IMR-90 (cell line): Measurements from ENCODE around the gene CUBN.

Experiments
- CEBPB ChIP-seq: IDR thresholded peaks from 2 replicates; pipeline ENCODE4 v1.6.1; 2012; ENCODE audit warnings: low read depth, low read length, improper control_type of control experiment
- MAZ ChIP-seq: IDR thresholded peaks from 2 replicates; pipeline ENCODE4 v1.6.1; 2012; ENCODE audit warnings: low read depth, mild to moderate bottlenecking, low read length, improper control_type of control experiment, moderate library complexity, borderline replicate concordance
- POLR2A ChIP-seq: IDR thresholded peaks from 2 replicates; pipeline ENCODE4 v1.6.1; 2012; ENCODE audit warnings: mild to moderate bottlenecking, low read depth, low read length
- RAD21 ChIP-seq: IDR thresholded peaks from 2 replicates; pipeline ENCODE4 v1.6.1; 2012; ENCODE audit warnings: low read length, improper control_type of control experiment
- RCOR1 ChIP-seq: IDR thresholded peaks from 2 replicates; pipeline ENCODE4 v1.6.1; 2012; ENCODE audit warnings: mild to moderate bottlenecking, low read length, improper control_type of control experiment; ENCODE audit not compliant: insufficient replicate concordance
- RFX5 ChIP-seq: IDR thresholded peaks from 2 replicates; pipeline ENCODE4 v1.8.0; 2012; ENCODE audit warnings: low read depth, mild to moderate bottlenecking, low read length, moderate library complexity
- SMC3 ChIP-seq: fragments of 150-350 bp; IDR thresholded peaks from 2 replicates; pipeline ENCODE4 v1.6.1; 2016; ENCODE audit warnings: low read depth, mild to moderate bottlenecking, antibody characterized with exemption, low read length, moderate library complexity
- TF ChIP-seq, protein P1 (sequence below): conservative IDR thresholded peaks from 2 replicates; pipeline ENCODE4 v1.5.1; 2012; ENCODE audit warnings: mild to moderate bottlenecking, low read depth, low read length, improper control_type of control experiment
- TF ChIP-seq, protein P2 (sequence below): fragments of 150-350 bp; IDR thresholded peaks from 2 replicates; pipeline ENCODE4 v1.6.1; 2016; ENCODE audit warnings: low read depth, mild to moderate bottlenecking, low read length, moderate library complexity, borderline replicate concordance

DNA sequence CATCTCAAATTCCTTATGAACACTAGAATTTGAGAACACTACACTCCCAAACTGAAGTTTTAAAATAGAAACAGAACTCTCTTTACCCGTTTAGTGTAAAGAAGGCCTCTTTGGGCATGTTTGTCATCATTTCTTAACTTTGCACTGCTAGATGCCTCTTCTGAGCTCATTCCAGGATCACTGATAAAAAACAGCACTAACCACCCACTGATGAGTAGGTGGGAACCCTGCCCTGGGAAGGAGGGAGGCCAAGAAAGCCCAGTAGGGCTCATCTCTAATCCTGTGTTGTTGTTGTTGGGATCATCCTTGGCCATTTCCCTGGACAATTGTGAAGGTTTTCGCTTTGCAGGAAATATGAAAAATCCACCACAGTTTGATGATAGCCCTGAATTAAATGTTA lies 68.2 kb downstream of the CUBN start:
- TF ChIP-seq RFX5 (no peak), RCOR1 (no peak), CEBPB (no peak), POLR2A (no peak), MAZ (no peak), SMC3 (no peak), RAD21 (no peak)
- TF ChIP-seq, protein P1, sequence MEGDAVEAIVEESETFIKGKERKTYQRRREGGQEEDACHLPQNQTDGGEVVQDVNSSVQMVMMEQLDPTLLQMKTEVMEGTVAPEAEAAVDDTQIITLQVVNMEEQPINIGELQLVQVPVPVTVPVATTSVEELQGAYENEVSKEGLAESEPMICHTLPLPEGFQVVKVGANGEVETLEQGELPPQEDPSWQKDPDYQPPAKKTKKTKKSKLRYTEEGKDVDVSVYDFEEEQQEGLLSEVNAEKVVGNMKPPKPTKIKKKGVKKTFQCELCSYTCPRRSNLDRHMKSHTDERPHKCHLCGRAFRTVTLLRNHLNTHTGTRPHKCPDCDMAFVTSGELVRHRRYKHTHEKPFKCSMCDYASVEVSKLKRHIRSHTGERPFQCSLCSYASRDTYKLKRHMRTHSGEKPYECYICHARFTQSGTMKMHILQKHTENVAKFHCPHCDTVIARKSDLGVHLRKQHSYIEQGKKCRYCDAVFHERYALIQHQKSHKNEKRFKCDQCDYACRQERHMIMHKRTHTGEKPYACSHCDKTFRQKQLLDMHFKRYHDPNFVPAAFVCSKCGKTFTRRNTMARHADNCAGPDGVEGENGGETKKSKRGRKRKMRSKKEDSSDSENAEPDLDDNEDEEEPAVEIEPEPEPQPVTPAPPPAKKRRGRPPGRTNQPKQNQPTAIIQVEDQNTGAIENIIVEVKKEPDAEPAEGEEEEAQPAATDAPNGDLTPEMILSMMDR: no peak
- TF ChIP-seq, protein P2, sequence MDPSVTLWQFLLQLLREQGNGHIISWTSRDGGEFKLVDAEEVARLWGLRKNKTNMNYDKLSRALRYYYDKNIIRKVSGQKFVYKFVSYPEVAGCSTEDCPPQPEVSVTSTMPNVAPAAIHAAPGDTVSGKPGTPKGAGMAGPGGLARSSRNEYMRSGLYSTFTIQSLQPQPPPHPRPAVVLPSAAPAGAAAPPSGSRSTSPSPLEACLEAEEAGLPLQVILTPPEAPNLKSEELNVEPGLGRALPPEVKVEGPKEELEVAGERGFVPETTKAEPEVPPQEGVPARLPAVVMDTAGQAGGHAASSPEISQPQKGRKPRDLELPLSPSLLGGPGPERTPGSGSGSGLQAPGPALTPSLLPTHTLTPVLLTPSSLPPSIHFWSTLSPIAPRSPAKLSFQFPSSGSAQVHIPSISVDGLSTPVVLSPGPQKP: no peak
